T-helper 17 cell (primary cell): ENCODE data around the gene TCF23. TPM values are rescaled to one million over a fixed set of nuclear protein-coding genes. Genes with fewer than 3 reads are reported as not detected.

Source experiments
- ATAC-seq: fragments of 150-1000 bp; cut with Tn5 transposase; 2 replicates; pipeline ENCODE4 v1.10.0; 2021; ENCODE audit warnings: mild to moderate bottlenecking, moderate library complexity
- DNase-seq, 3 donors: peaks; one replicate each; pipeline versions ENCODE4 v3.0.0 to v3.0.0-alpha.2; 2020 to 2021
- H3K9me3 ChIP-seq: one replicate; pipeline ENCODE4 v1.7.0; 2013; ENCODE audit warnings: low read length, mild to moderate bottlenecking; ENCODE audit not compliant: control insufficient read depth, poor library complexity, severe bottlenecking
- H3K27ac Mint-ChIP-seq: one replicate; pipeline ENCODE4 v1.8.0; 2022; ENCODE audit warnings: mild to moderate bottlenecking, moderate library complexity, mixed read lengths
- H3K27me3 Mint-ChIP-seq: one replicate; pipeline ENCODE4 v1.8.0; 2022; ENCODE audit warnings: mixed read lengths
- H3K36me3 Mint-ChIP-seq: one replicate; pipeline ENCODE4 v1.8.0; 2022; ENCODE audit warnings: low read depth, mixed read lengths
- H3K4me1 Mint-ChIP-seq: one replicate; pipeline ENCODE4 v1.8.0; 2022; ENCODE audit warnings: mild to moderate bottlenecking, mixed read lengths
- H3K4me3 Mint-ChIP-seq: one replicate; pipeline ENCODE4 v1.8.0; 2022; ENCODE audit warnings: mild to moderate bottlenecking, moderate library complexity, mixed read lengths
- total RNA-seq, 4 donors: library from RNA in 2 of 4; stranded (reverse) in 2 of 4; gene quantifications; one replicate each; pipeline ENCODE4 v1.2.3 and lab custom pipeline; 2022 to 2026

TCF23 gene
- total RNA-seq, 2 donors from 2014 or later, result not detected

- no peaks in the 10 kb centered on the region for H3K9me3 ChIP-seq
These were observed 3.4 kb downstream of the TCF23 start for GRCh38 chr2:27152102-27152795.

GRCh38 chr2:27152796-27153464 is 4.1 kb downstream of the TCF23 start:
- no peaks in the 10 kb centered on the region for H3K9me3 ChIP-seq
- Mint-ChIP-seq H3K4me3 (no peak overlapping the region), H3K27me3 (peaks cover 21% of the 10 kb centered on the region), H3K36me3 (no peaks in the 10 kb centered on the region), H3K27ac (no peak overlapping the region), H3K4me1 (peaks cover 7% of the 10 kb centered on the region)
- no peak for DNase-seq
- ATAC-seq, result no peak

More at GRCh38 chr2:27152102-27152795, 3.4 kb downstream of the TCF23 start:
- ATAC-seq (no peak), DNase-seq (no peak)
- Mint-ChIP-seq H3K4me1 (peaks cover 7% of the 10 kb centered on the region), H3K4me3 (no peak overlapping the region), H3K36me3 (no peaks in the 10 kb centered on the region), H3K27ac (no peak overlapping the region), H3K27me3 (peaks cover 24% of the 10 kb centered on the region)

GRCh38 chr2:27154488-27154887 is 5.7 kb downstream of the TCF23 start:
- H3K27ac Mint-ChIP-seq, result no peak overlapping the region
- H3K4me3 Mint-ChIP-seq, result no peak overlapping the region
- DNase-seq, result no peak
- no peak for ATAC-seq
- peaks cover 4% of the 10 kb centered on the region for H3K4me1 Mint-ChIP-seq
- no peaks in the 10 kb centered on the region for H3K36me3 Mint-ChIP-seq
- H3K27me3 Mint-ChIP-seq, result peaks cover 14% of the 10 kb centered on the region
- H3K9me3 ChIP-seq, result no peaks in the 10 kb centered on the region

DNA sequence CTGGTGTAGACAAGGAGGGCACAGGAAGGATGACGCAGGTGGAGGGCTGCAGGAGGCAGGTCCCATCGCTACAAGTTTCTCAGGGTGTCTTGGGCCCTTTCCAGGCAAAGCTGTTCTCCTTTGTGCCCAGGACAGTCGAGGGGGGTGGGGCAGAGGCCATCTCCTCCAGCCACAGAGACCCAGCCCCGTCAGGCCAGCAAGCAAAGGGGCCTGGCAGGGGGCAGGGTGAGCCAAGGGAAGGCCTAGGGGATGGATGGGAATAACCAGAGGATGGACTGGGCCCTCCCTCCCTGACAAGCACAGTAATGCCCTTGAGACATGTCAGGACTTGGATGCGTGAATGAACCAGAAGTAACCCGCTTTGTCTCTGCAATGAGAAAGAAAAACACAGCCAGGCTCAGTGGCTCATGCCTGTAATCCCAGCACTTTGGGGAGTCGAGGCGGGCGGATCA is 6.3 kb downstream of the TCF23 start:
- H3K4me3 Mint-ChIP-seq, result no peak overlapping the region
- H3K27me3 Mint-ChIP-seq, result peaks cover 14% of the 10 kb centered on the region
- ATAC-seq, result no peak
- no peaks in the 10 kb centered on the region for H3K36me3 Mint-ChIP-seq
- no peak overlapping the region for H3K27ac Mint-ChIP-seq
- peaks cover 4% of the 10 kb centered on the region for H3K4me1 Mint-ChIP-seq
- H3K9me3 ChIP-seq, result no peaks in the 10 kb centered on the region
- no peak for DNase-seq

DNA sequence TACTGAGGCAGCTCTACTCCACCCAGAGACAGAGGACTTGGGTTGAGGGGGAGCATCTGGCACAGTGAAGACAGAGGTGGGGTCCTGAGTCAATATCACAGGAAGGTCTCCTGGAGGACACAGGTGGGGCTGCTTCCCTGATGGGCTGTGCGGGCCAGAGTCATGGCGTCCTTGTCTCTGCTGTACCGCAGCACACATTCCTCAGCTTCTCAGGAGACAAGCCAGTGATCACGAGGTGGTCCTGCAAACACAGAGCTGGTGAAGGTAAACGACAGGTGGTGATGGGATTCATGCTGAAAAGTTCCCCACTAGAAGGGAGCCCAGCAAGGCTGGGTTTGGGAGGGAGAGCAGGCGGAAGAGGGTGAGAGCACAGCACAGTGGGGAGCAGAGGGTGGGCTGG is 9.7 kb downstream of the TCF23 start:
- H3K27me3 Mint-ChIP-seq, result peaks cover 18% of the 10 kb centered on the region
- no peaks in the 10 kb centered on the region for H3K36me3 Mint-ChIP-seq
- DNase-seq, result no peak
- H3K9me3 ChIP-seq, result no peaks in the 10 kb centered on the region
- H3K27ac Mint-ChIP-seq, result no peak overlapping the region
- H3K4me1 Mint-ChIP-seq, result peaks cover 2% of the 10 kb centered on the region
- ATAC-seq, result no peak
- no peak overlapping the region for H3K4me3 Mint-ChIP-seq

DNA sequence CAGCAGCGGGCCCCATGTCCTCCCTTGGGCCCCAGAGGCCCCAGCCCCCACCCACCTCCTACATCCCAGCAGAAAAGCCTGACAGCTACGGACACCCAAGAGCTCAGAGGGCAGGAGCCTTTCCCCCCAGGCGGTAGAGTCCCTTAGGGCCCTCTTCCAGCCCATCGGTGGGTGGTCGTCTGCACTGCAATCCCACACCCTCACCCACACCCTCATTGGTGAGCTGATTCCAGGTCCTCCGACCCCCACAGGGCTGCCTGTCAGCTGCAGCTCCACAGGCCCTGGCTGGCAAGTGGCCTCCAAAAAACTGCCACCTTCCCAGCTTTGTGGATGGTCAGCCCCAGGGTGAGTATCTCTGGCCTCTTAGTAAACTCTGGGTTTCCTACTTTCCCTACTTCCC is 10.5 kb downstream of the TCF23 start:
- no peaks in the 10 kb centered on the region for H3K36me3 Mint-ChIP-seq
- no peaks in the 10 kb centered on the region for H3K4me1 Mint-ChIP-seq
- DNase-seq (no peak), ATAC-seq (no peak)
- no peak overlapping the region for H3K27ac Mint-ChIP-seq
- H3K27me3 Mint-ChIP-seq, result peaks cover 10% of the 10 kb centered on the region
- no peaks in the 10 kb centered on the region for H3K9me3 ChIP-seq
- H3K4me3 Mint-ChIP-seq, result no peak overlapping the region

DNA sequence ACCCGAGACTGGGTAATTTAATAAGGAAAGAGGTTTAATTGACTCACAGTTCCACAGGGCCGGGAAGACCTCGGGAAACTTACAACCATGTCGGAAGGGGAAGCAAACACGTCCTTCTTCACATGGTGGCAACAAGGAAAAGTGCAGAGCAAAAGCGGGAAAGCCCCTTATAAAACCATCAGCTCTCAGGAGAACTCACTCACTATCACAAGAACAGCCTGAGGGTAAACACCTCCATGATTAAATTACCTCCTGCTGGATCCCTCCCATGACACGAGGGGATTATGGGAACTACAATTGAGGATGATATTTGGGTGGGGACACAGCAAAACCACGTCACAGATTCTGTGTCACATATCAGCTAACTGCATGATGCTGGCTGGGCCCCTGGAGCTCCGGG is 11.4 kb downstream of the TCF23 start:
- no peak overlapping the region for H3K4me3 Mint-ChIP-seq
- H3K9me3 ChIP-seq, result no peaks in the 10 kb centered on the region
- no peaks in the 10 kb centered on the region for H3K4me1 Mint-ChIP-seq
- ATAC-seq, result no peak
- H3K36me3 Mint-ChIP-seq, result no peaks in the 10 kb centered on the region
- DNase-seq, result no peak
- peaks cover 10% of the 10 kb centered on the region for H3K27me3 Mint-ChIP-seq
- H3K27ac Mint-ChIP-seq, result no peak overlapping the region

DNA sequence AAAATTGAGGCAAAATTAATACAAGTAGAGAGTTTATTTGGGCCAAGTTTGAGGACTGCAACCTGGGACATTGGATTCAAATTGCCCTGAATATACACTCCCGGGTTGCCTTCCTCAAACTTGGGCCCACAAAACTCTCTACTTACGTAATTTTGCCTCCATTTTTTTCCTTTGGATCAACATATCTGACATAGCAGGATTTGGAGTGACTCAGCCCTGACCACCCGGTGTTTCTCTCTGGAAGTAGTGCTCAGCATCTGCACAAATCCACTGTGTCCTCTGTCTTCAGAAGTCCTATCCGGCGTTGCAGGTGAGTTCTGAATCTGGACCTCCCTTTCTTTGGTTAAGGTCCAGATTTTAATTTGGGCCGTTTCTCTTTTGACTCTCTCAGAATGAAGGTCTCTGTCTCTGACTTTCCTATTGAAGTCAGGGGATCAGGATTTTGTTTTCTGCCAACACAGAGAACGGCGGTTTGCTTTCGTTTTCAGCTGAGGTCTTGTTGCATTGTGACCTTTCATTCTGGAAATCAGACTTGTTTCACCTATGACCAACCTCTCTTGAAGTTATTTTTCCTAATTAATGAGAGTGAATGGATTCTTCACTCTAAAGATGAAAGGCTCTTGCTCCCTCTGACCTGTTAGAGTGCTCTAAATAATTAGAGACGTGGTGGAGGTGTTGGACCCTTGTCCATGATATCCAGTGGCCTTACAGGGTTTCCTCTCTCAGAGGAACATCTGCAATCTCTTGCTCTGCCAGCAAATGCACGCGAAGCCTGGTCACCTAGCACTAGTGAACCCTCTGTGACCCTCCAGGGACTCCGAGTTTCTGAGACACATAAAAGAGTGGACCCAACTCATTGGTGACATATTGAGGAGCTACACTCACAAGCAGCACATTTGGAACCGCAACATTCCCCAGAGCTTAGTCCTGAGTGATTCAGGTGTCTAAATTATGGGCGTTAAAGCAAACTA is 13.6 kb downstream of the TCF23 start:
- H3K4me1 Mint-ChIP-seq, result peaks cover 5% of the 10 kb centered on the region

GRCh38 chr2:27164960-27165763 is 16.4 kb downstream of the TCF23 start:
- no peaks in the 10 kb centered on the region for H3K9me3 ChIP-seq
- Mint-ChIP-seq H3K4me3 (no peak overlapping the region), H3K27me3 (peaks cover 14% of the 10 kb centered on the region), H3K27ac (no peak overlapping the region), H3K4me1 (peaks cover 7% of the 10 kb centered on the region), H3K36me3 (no peaks in the 10 kb centered on the region)
- DNase-seq (no peak), ATAC-seq (no peak)

More for the DNA sequence above, 13.6 kb downstream of the TCF23 start:
- Mint-ChIP-seq H3K27ac (no peak overlapping the region), H3K27me3 (peaks cover 11% of the 10 kb centered on the region), H3K4me3 (peak overlapping the region; percentile 52), H3K36me3 (no peaks in the 10 kb centered on the region)
- H3K9me3 ChIP-seq, result no peaks in the 10 kb centered on the region
- ATAC-seq, result no peak
- DNase-seq, result no peak

DNA sequence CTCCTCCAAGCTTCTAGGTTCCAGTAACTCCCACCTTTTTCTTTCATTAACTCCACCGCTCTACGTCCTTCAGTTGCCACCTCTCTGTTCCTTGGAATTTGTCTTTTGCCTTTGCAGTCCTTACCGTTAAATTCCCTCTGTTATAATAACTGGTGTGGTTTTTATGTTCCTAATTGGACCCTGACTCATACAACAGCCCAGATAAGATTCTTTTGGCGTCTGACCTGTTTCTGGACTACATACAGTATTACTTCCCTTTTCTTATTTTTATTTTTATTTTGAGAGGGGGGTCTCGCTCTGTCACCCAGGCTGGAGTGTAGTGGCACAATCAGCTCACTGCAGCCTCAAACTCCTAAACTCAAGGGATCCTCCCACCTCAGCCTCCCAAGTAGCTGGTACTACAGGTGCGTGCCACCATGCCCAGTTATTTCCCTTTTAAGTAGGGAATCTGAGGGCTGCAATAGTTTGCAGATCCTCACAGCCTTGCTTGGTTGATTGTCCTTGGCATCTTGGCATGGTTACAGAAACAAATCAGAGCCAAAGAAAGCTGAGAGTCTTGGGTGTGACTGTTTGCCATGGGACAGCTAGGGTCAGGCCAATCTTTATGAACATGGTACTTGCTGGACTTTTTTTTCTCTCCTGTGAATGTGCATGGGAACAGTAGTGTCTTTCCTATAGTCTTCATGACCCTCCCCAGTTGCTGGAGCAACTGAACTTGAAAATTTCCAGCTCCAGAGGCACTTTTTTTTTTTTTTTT is 22.0 kb downstream of the TCF23 start:
- Mint-ChIP-seq H3K4me1 (peaks cover 11% of the 10 kb centered on the region), H3K36me3 (no peaks in the 10 kb centered on the region), H3K4me3 (no peak overlapping the region), H3K27ac (no peak overlapping the region), H3K27me3 (peaks cover 19% of the 10 kb centered on the region)
- DNase-seq (no peak), ATAC-seq (no peak)
- no peaks in the 10 kb centered on the region for H3K9me3 ChIP-seq

DNA sequence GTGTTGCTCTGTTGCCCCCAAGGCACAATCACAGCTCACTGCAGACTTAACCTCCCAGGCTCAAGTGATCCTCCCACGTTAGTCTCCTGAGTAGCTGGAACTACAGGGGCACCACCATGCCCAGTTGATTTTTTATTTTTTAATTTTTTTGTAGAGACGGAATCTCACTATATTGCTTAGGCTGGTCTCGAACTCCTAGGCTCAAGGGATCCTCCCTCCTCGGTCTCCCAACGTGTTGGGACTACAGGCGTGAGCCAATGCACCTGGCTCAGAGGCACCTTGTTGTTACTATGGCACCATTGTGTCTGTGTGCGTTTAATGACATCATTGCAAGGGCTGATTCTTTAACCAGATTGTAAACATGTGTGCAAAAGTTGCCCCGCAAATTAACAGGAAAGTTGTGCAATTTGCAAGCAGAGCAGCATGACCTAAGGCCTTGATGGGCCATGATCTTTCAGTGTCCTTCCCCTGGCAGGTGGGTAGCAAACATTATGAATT is 22.6 kb downstream of the TCF23 start:
- no peaks in the 10 kb centered on the region for H3K9me3 ChIP-seq
- DNase-seq (no peak), ATAC-seq (no peak)
- no peak overlapping the region for H3K4me3 Mint-ChIP-seq
- peaks cover 22% of the 10 kb centered on the region for H3K27me3 Mint-ChIP-seq
- H3K27ac Mint-ChIP-seq, result no peak overlapping the region
- peaks cover 11% of the 10 kb centered on the region for H3K4me1 Mint-ChIP-seq
- H3K36me3 Mint-ChIP-seq, result no peaks in the 10 kb centered on the region

DNA sequence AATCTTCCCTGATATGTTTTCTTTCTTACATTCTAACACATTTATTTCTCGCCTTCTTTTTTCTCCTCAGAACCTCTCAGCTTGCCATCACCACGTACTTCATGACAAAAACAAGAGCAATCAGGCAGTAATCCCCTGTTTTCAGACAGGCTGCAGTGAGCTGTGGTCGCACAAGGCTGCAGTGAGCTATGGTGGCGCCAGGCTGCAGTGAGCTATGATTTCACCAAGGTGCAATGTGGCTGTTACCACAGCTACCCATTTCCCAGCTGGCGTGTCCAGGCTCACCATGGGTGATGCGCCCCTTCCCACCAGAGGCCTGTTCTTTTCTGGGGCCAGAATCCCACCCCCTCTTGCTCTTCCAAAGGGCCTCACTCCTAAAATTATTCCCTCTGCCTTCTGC is 25.8 kb downstream of the TCF23 start:
- no peak overlapping the region for H3K27ac Mint-ChIP-seq
- no peak overlapping the region for H3K4me3 Mint-ChIP-seq
- H3K9me3 ChIP-seq, result no peaks in the 10 kb centered on the region
- H3K36me3 Mint-ChIP-seq, result no peaks in the 10 kb centered on the region
- peaks cover 39% of the 10 kb centered on the region for H3K27me3 Mint-ChIP-seq
- H3K4me1 Mint-ChIP-seq, result peaks cover 8% of the 10 kb centered on the region
- no peak for ATAC-seq
- no peak for DNase-seq
